DLD1 (cell line): Measurements from ENCODE around the gene HDLBP.

Source experiments
- in situ Hi-C: cut with HindIII; loops from 2 replicates; pipeline ENCODE4 v1.10.0; 2017; ENCODE audit warnings: low sequenced_read_pairs

The HDLBP gene

GRCh38 chr2:241254904-241255351 is 60.5 kb downstream of the HDLBP start:
- in situ Hi-C loops = no loop called here

GRCh38 chr2:241252778-241253475 is 62.5 kb downstream of the HDLBP start:
- in situ Hi-C loops = no loop called here

- in situ Hi-C loops = no loop called here
These were observed 65.8 kb downstream of the HDLBP start for GRCh38 chr2:241249654-241250053.

GRCh38 chr2:241248897-241249296 is 66.6 kb downstream of the HDLBP start:
- in situ Hi-C loops = no loop called here

GRCh38 chr2:241248289-241248688 is 67.2 kb downstream of the HDLBP start:
- in situ Hi-C loops = no loop called here

- in situ Hi-C loops = no loop called here
These were observed 71.1 kb downstream of the HDLBP start for GRCh38 chr2:241244368-241244767.

- in situ Hi-C loops = no loop called here
These were observed 73.2 kb downstream of the HDLBP start for GRCh38 chr2:241242306-241242705.

- in situ Hi-C loops = no loop called here
These were observed 73.8 kb downstream of the HDLBP start for GRCh38 chr2:241241669-241242068.

GRCh38 chr2:241240320-241241004 is 75.0 kb downstream of the HDLBP start:
- in situ Hi-C loops = no loop called here

- in situ Hi-C loops = no loop called here
These were observed 75.8 kb downstream of the HDLBP start for GRCh38 chr2:241239552-241240202.

- in situ Hi-C loops = no loop called here
These were observed 76.7 kb downstream of the HDLBP start for GRCh38 chr2:241238693-241239198.

- in situ Hi-C loops = no loop called here
These were observed 77.5 kb downstream of the HDLBP start for GRCh38 chr2:241237949-241238371.

- in situ Hi-C loops = no loop called here
These were observed 78.4 kb downstream of the HDLBP start for GRCh38 chr2:241237047-241237446.

- in situ Hi-C loops = no loop called here
These were observed 79.4 kb downstream of the HDLBP start for GRCh38 chr2:241235859-241236593.

GRCh38 chr2:241234962-241235740 is 80.3 kb downstream of the HDLBP start:
- in situ Hi-C loops = no loop called here

- in situ Hi-C loops = no loop called here
These were observed 81.2 kb downstream of the HDLBP start for GRCh38 chr2:241234066-241234790.

- in situ Hi-C loops = no loop called here
These were observed 82.5 kb downstream of the HDLBP start for GRCh38 chr2:241232736-241233575.

GRCh38 chr2:241230435-241230834 is 85.0 kb downstream of the HDLBP start:
- in situ Hi-C loops = no loop called here
